Panc1 (cell line): ENCODE measurements around the gene CHCHD6. TPM values are rescaled to one million over a fixed set of nuclear protein-coding genes. Genes with fewer than 3 reads are reported as not detected.

ENCODE experiments used
- ATAC-seq: fragments of 200-7000 bp; cut with Tn5 transposase; 2 replicates; pipeline ENCODE4 v1.9.1; 2020; ENCODE audit warnings: mild to moderate bottlenecking, moderate library complexity
- BruUV-seq: library from RNA; stranded (reverse); fragments of 400-500 nt; replicated peaks from 2 replicates; lab custom pipeline; 2021; lab: Mats Ljungman, UMichigan
- CTCF ChIA-PET: fragments of 300-600 bp; sonication (Branson Sonifier 250); formaldehyde crosslinking; loops from one replicate; lab custom pipeline; 2022; ENCODE audit warnings: antibody characterized with exemption; lab: Charles Lee
- POLR2A ChIA-PET: fragments of 300-600 bp; sonication (Branson Sonifier 250); formaldehyde crosslinking; loops from one replicate; lab custom pipeline; 2022; ENCODE audit warnings: antibody characterized with exemption; lab: Charles Lee
- DNase-seq: peaks from one replicate; pipeline ENCODE4 v3.0.0-alpha.2; 2010; ENCODE audit warnings: low read depth, low spot score
- H3K27ac ChIP-seq: 2 replicates; pipeline ENCODE4 v1.5.1; 2011; ENCODE audit warnings: mild to moderate bottlenecking, low read length, inconsistent platforms
- H3K27me3 ChIP-seq: fragments of 200-500 bp; sonication (Bioruptor generic); 2 replicates; pipeline ENCODE4 v1.6.0; 2014; ENCODE audit warnings: low read length, inconsistent platforms; ENCODE audit not compliant: control insufficient read depth, insufficient read depth
- H3K36me3 ChIP-seq: fragments of 200-500 bp; sonication (Bioruptor generic); 2 replicates; pipeline ENCODE4 v1.5.1; 2014; ENCODE audit warnings: inconsistent platforms, mild to moderate bottlenecking, low read length, moderate library complexity; ENCODE audit not compliant: control insufficient read depth, insufficient read depth
- H3K4me1 ChIP-seq: 2 replicates; pipeline ENCODE4 v1.5.1; 2011; ENCODE audit warnings: inconsistent platforms, mild to moderate bottlenecking, low read length, moderate library complexity; ENCODE audit not compliant: control insufficient read depth, insufficient read depth
- H3K4me3 ChIP-seq, 2 experiments: 2 replicates each; pipeline ENCODE4 v1.5.1; 2011 to 2012; ENCODE audit warnings: low read depth in 2 of 2, low read length in 2 of 2, mild to moderate bottlenecking in 2 of 2, inconsistent platforms in 1 of 2, moderate library complexity in 1 of 2
- H3K9me3 ChIP-seq: fragments of 200-500 bp; sonication (Bioruptor generic); 2 replicates; pipeline ENCODE4 v1.5.1; 2014; ENCODE audit warnings: low read depth, mild to moderate bottlenecking, inconsistent platforms, low read length, moderate library complexity; ENCODE audit not compliant: control insufficient read depth, insufficient read depth
- POLR2AphosphoS5 ChIP-seq: IDR thresholded peaks from 2 replicates; pipeline ENCODE4 v1.6.1; 2012; ENCODE audit warnings: mild to moderate bottlenecking, low read depth, low read length, moderate library complexity
- SIN3A ChIP-seq: IDR thresholded peaks from 2 replicates; pipeline ENCODE4 v1.6.1; 2012; ENCODE audit warnings: low read depth, mild to moderate bottlenecking, low read length, moderate library complexity, borderline replicate concordance; ENCODE audit not compliant: insufficient read depth
- TCF7L2 ChIP-seq: IDR thresholded peaks from 2 replicates; pipeline ENCODE4 v1.6.1; 2011; ENCODE audit warnings: mild to moderate bottlenecking, low read depth, low read length, inconsistent platforms
- in situ Hi-C: cut with HindIII; loops from 2 replicates; pipeline ENCODE4 v1.10.0; 2016; ENCODE audit warnings: low sequenced_read_pairs, low pct_unique_long_range_greater_than_20kb
- intact Hi-C: fragments of 100-400 bp; cut with micrococcal nuclease; formaldehyde crosslinking; loops from one replicate; pipeline ENCODE4 v1.10.0; 2022; ENCODE audit not compliant: unreplicated experiment
- total RNA-seq: library from RNA; stranded (reverse); gene quantifications from one replicate; pipeline ENCODE4 v1.2.1, GENCODE V29; 2021; ENCODE audit not compliant: unreplicated experiment
- TF ChIP-seq, protein P1 (sequence below): fragments of 450-650 bp; IDR thresholded peaks from 2 replicates; pipeline ENCODE4 v1.5.1; 2017; ENCODE audit warnings: mild to moderate bottlenecking
- TF ChIP-seq, protein P2 (sequence below), 2 experiments: IDR thresholded peaks; 2 replicates each; pipeline ENCODE4 v1.6.1; 2011 to 2012; ENCODE audit warnings: low read depth in 2 of 2, control low read depth in 1 of 2, low read length in 1 of 2, mild to moderate bottlenecking in 1 of 2, moderate library complexity in 1 of 2; ENCODE audit not compliant: insufficient read depth in 1 of 2

The CHCHD6 gene
- total RNA-seq, 1 experiment from 2014 or later: 31.5 TPM

DNA sequence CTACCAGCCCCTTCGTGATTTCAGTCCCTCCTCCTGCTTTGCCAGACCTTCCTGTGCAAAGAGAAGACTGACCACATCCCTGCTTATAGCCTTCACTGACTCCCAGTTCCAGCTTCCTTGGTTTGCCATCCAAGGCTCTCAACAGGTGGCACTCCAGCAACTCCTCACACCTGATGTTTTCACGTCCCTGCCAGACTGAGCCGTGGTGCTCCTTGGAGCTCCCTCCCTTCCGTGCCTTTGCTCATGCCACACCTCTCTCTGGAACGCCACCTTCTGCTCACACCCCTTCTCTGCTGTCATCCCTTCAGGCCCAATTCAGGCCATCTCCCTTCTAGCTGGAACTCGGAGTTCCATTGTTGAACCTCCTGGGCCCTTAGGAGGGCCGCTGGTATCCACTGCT lies 12.0 kb downstream of the CHCHD6 start:
- no peak for ATAC-seq

DNA sequence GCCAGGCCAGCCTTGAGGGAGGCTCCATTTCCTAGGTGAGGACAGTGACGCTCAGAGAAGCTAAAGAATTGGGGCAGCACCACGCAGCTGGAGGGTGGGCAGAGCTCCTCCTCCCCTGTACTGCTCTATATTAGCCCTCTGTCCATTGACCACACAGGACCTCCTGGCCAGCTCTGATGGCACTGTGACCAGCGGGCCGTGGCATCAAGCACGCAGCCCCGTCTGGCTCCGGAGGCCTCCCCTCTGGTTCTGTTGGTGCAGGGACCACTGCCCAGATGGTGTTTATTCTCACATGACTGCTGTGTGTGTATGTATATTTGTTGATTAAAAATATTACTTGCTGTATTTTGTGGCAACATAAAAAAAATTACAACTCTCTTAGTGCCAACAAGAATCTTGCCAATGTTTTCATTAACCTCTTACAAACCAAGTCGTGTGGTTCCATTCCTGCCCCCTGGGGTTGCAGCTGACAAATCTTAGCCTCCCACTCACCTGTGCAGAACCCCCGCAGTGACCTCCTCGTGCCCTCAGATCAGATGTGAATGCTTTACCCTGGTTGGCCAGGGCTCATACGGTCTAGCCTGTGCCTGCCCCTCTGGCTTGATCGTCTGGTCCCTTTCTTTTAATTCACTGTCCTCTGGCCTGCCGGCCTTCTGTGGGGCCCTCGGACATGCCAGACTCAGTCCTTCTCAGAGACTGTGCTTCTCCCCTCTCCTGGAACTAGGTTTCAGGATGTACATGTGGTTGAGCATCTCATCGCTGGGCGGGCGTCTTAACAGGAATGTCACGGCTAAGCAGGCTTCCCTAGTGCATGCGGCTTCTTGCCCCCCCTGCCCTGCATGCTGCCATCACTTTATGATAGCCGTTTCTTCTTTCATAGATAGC lies 14.8 kb downstream of the CHCHD6 start:
- BruUV-seq: no TSS peak
- intact Hi-C loops: no loop called here
- TF ChIP-seq, protein P1, sequence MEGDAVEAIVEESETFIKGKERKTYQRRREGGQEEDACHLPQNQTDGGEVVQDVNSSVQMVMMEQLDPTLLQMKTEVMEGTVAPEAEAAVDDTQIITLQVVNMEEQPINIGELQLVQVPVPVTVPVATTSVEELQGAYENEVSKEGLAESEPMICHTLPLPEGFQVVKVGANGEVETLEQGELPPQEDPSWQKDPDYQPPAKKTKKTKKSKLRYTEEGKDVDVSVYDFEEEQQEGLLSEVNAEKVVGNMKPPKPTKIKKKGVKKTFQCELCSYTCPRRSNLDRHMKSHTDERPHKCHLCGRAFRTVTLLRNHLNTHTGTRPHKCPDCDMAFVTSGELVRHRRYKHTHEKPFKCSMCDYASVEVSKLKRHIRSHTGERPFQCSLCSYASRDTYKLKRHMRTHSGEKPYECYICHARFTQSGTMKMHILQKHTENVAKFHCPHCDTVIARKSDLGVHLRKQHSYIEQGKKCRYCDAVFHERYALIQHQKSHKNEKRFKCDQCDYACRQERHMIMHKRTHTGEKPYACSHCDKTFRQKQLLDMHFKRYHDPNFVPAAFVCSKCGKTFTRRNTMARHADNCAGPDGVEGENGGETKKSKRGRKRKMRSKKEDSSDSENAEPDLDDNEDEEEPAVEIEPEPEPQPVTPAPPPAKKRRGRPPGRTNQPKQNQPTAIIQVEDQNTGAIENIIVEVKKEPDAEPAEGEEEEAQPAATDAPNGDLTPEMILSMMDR: no peak
- no peak for TF ChIP-seq TCF7L2
- TF ChIP-seq, protein P2, sequence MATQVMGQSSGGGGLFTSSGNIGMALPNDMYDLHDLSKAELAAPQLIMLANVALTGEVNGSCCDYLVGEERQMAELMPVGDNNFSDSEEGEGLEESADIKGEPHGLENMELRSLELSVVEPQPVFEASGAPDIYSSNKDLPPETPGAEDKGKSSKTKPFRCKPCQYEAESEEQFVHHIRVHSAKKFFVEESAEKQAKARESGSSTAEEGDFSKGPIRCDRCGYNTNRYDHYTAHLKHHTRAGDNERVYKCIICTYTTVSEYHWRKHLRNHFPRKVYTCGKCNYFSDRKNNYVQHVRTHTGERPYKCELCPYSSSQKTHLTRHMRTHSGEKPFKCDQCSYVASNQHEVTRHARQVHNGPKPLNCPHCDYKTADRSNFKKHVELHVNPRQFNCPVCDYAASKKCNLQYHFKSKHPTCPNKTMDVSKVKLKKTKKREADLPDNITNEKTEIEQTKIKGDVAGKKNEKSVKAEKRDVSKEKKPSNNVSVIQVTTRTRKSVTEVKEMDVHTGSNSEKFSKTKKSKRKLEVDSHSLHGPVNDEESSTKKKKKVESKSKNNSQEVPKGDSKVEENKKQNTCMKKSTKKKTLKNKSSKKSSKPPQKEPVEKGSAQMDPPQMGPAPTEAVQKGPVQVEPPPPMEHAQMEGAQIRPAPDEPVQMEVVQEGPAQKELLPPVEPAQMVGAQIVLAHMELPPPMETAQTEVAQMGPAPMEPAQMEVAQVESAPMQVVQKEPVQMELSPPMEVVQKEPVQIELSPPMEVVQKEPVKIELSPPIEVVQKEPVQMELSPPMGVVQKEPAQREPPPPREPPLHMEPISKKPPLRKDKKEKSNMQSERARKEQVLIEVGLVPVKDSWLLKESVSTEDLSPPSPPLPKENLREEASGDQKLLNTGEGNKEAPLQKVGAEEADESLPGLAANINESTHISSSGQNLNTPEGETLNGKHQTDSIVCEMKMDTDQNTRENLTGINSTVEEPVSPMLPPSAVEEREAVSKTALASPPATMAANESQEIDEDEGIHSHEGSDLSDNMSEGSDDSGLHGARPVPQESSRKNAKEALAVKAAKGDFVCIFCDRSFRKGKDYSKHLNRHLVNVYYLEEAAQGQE (IDR thresholded peaks at IDR 0.05; ENCODE audit: insufficient read depth in 1 of 2, low read depth in 2 of 2, low read length in 1 of 2): no peak
- TF ChIP-seq POLR2AphosphoS5: no peak
- no peak for TF ChIP-seq SIN3A
- no peak overlapping the region for H3K27ac ChIP-seq
- no peaks in the 10 kb centered on the region for H3K27me3 ChIP-seq
- CTCF ChIA-PET: interaction anchor here (0.5 kb wide), 1 partner anchor 1811 kb away, joined by 4 read pairs; no protein-coding TSS in a partner anchor
- no peaks in the 10 kb centered on the region for H3K4me1 ChIP-seq
- no peaks in the 10 kb centered on the region for H3K9me3 ChIP-seq
- no peaks in the 10 kb centered on the region for H3K36me3 ChIP-seq
- in situ Hi-C loops: no loop called here
- H3K4me3 ChIP-seq: no peak overlapping the region
- ATAC-seq (no peak), DNase-seq (no peak)
- POLR2A ChIA-PET: no interaction called here

More for the DNA sequence above, 12.0 kb downstream of the CHCHD6 start:
- intact Hi-C loops: no loop called here
- ChIA-PET POLR2A (no interaction called here), CTCF (no interaction called here)
- Histone ChIP-seq H3K36me3 (no peaks in the 10 kb centered on the region), H3K4me3 (no peak overlapping the region), H3K27ac (no peak overlapping the region), H3K9me3 (no peaks in the 10 kb centered on the region), H3K4me1 (no peaks in the 10 kb centered on the region), H3K27me3 (no peaks in the 10 kb centered on the region)
- TF ChIP-seq, protein P1: no peak
- no peak for TF ChIP-seq POLR2AphosphoS5
- no peak for TF ChIP-seq SIN3A
- TF ChIP-seq TCF7L2: no peak
- TF ChIP-seq, protein P2 (IDR thresholded peaks at IDR 0.05; ENCODE audit: insufficient read depth in 1 of 2, low read depth in 2 of 2, low read length in 1 of 2): no peak
- no TSS peak for BruUV-seq
- in situ Hi-C loops: no loop called here
- no peak for DNase-seq
